Transverse colon (tissue), 4 donors: Measurements from ENCODE around the gene CYFIP2. TPM values are rescaled to one million over a fixed set of nuclear protein-coding genes. Genes with fewer than 3 reads are reported as not detected.
"Not testable (repeated sequence)": the region's sequence is repeated elsewhere in the genome, so short reads cannot be mapped to it uniquely, and the experiment has no call there.

Experiments used
- DNase-seq: peaks from one replicate; pipeline ENCODE4 v3.0.0-alpha.2; 2019
- H3K27ac ChIP-seq, 4 donors: fragments of 200-600 bp; sonication (generic); 2 replicates each; pipeline ENCODE4 v1.5.1; 2016 to 2018; ENCODE audit warnings: inconsistent platforms in 4 of 4
- H3K27me3 ChIP-seq: fragments of 200-600 bp; sonication (generic); 2 replicates; pipeline ENCODE4 v1.5.1; 2017; ENCODE audit warnings: inconsistent platforms
- H3K36me3 ChIP-seq, 4 donors: fragments of 200-600 bp; sonication (generic); 2 replicates each; pipeline ENCODE4 v1.5.1; 2017 to 2019; ENCODE audit warnings: inconsistent platforms in 4 of 4
- H3K4me1 ChIP-seq, 4 donors: fragments of 200-600 bp; sonication (generic); 2 replicates each; pipeline ENCODE4 v1.5.1; 2017 to 2020; ENCODE audit warnings: inconsistent platforms in 4 of 4
- H3K4me3 ChIP-seq, 4 donors: fragments of 200-600 bp; sonication (generic); 1 replicate in 1 of 4; 2 replicates in 3 of 4; pipeline versions ENCODE4 v1.5.1 to v1.6.1; 2017 to 2019; ENCODE audit warnings: inconsistent platforms in 4 of 4
- H3K9me3 ChIP-seq, 2 donors: fragments of 200-600 bp; sonication (generic); 2 replicates each; pipeline ENCODE4 v1.5.1; 2017 to 2019; ENCODE audit warnings: inconsistent platforms in 2 of 2
- CTCF ChIP-seq, 5 experiments: fragments of 200-600 bp in 3 of 5; fragments of 450-650 bp in 2 of 5; sonication (generic) in 3 of 5; IDR thresholded peaks; 1 replicate in 2 of 5; 2 replicates in 3 of 5; pipeline ENCODE4 v1.5.1; 2016 to 2017; ENCODE audit warnings: antibody characterized with exemption in 5 of 5, inconsistent platforms in 3 of 5, mild to moderate bottlenecking in 2 of 5, moderate library complexity in 1 of 5
- EP300 ChIP-seq: sonication (generic); formaldehyde crosslinking; IDR thresholded peaks from one replicate; pipeline ENCODE4 v1.6.1; 2017; ENCODE audit warnings: antibody characterized with exemption, low read depth
- POLR2A ChIP-seq: fragments of 450-650 bp; IDR thresholded peaks from one replicate; pipeline ENCODE4 v1.6.1; 2016; ENCODE audit warnings: antibody characterized with exemption, mild to moderate bottlenecking, moderate library complexity
- POLR2AphosphoS5 ChIP-seq, 3 donors: sonication (generic); formaldehyde crosslinking; IDR thresholded peaks; one replicate each; pipeline ENCODE4 v1.6.1; 2016; ENCODE audit warnings: antibody characterized with exemption in 3 of 3
- WGBS, 2 donors: methylation state at CpG; one replicate each; pipeline ENCODE4 v1.1.5; 2018; ENCODE audit warnings: low coverage in 1 of 2; 5-methylcytosine and 5-hydroxymethylcytosine counted together
- in situ Hi-C, 4 donors: fragments of 200-750 bp; cut with MboI; loops; one replicate each; pipeline versions ENCODE4 v1.15.0 to v1.15.1; 2017; ENCODE audit warnings: low sequenced_read_pairs in 3 of 4, low pct_ligation_motif_present in 1 of 4, low pct_unique_long_range_greater_than_20kb in 1 of 4
- intact Hi-C: fragments of 100-400 bp; cut with DNase I; formaldehyde crosslinking; loops from one replicate; pipeline ENCODE4 v1.15.1; 2023; ENCODE audit warnings: low total_unique reads
- total RNA-seq, 4 donors: library from RNA; depleted of rRNA; stranded (reverse); fragments of >200 nt; gene quantifications; one replicate each; pipeline ENCODE4 v1.1.0, GENCODE V29; 2016

The CYFIP2 gene
- total RNA-seq, 4 donors from 2014 or later: 34.0 to 134 (median 41.6) TPM

- Histone ChIP-seq H3K4me3 (no peak overlapping the region), H3K36me3 (no peaks in the 10 kb centered on the region), H3K4me1 (no peaks in the 10 kb centered on the region), H3K27me3 (no peaks in the 10 kb centered on the region), H3K9me3 (no peaks in the 10 kb centered on the region), H3K27ac (no peak overlapping the region)
- intact Hi-C loops: no loop called here
- no peak for DNase-seq
- no peak for TF ChIP-seq CTCF (IDR thresholded peaks at IDR 0.05)
- no peak for TF ChIP-seq POLR2AphosphoS5 (IDR thresholded peaks at IDR 0.05)
- no peak for TF ChIP-seq POLR2A
- no peak for TF ChIP-seq EP300
- in situ Hi-C loops: no loop called here
Observed at GRCh38 chr5:157415838-157416237, 149.9 kb downstream of the CYFIP2 start.

- H3K27ac ChIP-seq, in situ Hi-C loops, H3K27me3 ChIP-seq, H3K9me3 ChIP-seq, H3K4me3 ChIP-seq, H3K36me3 ChIP-seq, intact Hi-C loops, DNase-seq, H3K4me1 ChIP-seq: not testable (repeated sequence)
- no CpG with 5 or more reads among the region's 30 CpGs for WGBS, 2 donors
Observed at GRCh38 chr5:157419521-157419920, 153.6 kb downstream of the CYFIP2 start.

- WGBS, 2 donors: 92 to 97% methylated on average over 4 to 5 of the region's 5 CpGs
- H3K9me3 ChIP-seq, DNase-seq, H3K27me3 ChIP-seq, H3K4me3 ChIP-seq, H3K36me3 ChIP-seq, H3K27ac ChIP-seq, H3K4me1 ChIP-seq: not testable (repeated sequence)
- intact Hi-C loops: loop anchor here (10.0 kb wide), 1 partner anchor 285 kb away; no protein-coding TSS in a partner anchor
- in situ Hi-C loops: loop anchor here in 3 of 4 donors (5.0 to 25.0 kb wide), 3 partner anchors 282 to 307 kb away; partner anchors contain the start of genes LSM11 (in 1 of the 3) and THG1L (in 1 of the 3)
Observed at GRCh38 chr5:157429920-157430319, 164.0 kb downstream of the CYFIP2 start.

GRCh38 chr5:157431544-157432200 lies 165.7 kb downstream of the CYFIP2 start:
- 28 to 35% methylated on average over 4 of the region's 4 CpGs for WGBS, 2 donors
- Histone ChIP-seq H3K9me3 (no peaks in the 10 kb centered on the region), H3K36me3 (no peaks in the 10 kb centered on the region), H3K27me3 (no peaks in the 10 kb centered on the region), H3K27ac (no peak overlapping the region), H3K4me1 (peaks cover 0 to 9% (median 0%) of the 10 kb centered on the region in 4 donors), H3K4me3 (no peak overlapping the region)
- TF ChIP-seq CTCF (IDR thresholded peaks at IDR 0.05): peak; percentile 51 to 69 (median 52)
- no peak for TF ChIP-seq POLR2A
- intact Hi-C loops (loop anchor here (2.0 to 10.0 kb wide), 2 partner anchors 43 to 283 kb away; no protein-coding TSS in a partner anchor), in situ Hi-C loops (loop anchor here in 3 of 4 donors (5.0 to 25.0 kb wide), 3 partner anchors 281 to 306 kb away; partner anchors contain the start of genes LSM11 (in 1 of the 3) and THG1L (in 1 of the 3))
- DNase-seq: peak; percentile 23

GRCh38 chr5:157434096-157434495 lies 168.2 kb downstream of the CYFIP2 start:
- Histone ChIP-seq H3K4me1 (peaks cover 0 to 9% (median 0%) of the 10 kb centered on the region in 4 donors), H3K36me3 (no peaks in the 10 kb centered on the region), H3K4me3 (no peak overlapping the region), H3K9me3 (no peaks in the 10 kb centered on the region), H3K27ac (no peak overlapping the region), H3K27me3 (no peaks in the 10 kb centered on the region)
- TF ChIP-seq POLR2AphosphoS5 (IDR thresholded peaks at IDR 0.05) (no peak), CTCF (IDR thresholded peaks at IDR 0.05) (no peak), POLR2A (no peak), EP300 (no peak)
- no peak for DNase-seq
- intact Hi-C loops: loop anchor here (10.0 kb wide), 1 partner anchor 281 kb away; no protein-coding TSS in a partner anchor
- in situ Hi-C loops: loop anchor here in 3 of 4 donors (5.0 to 25.0 kb wide), 3 partner anchors 278 to 303 kb away; partner anchors contain the start of genes LSM11 (in 1 of the 3) and THG1L (in 1 of the 3)
- 91% methylated on average over 4 of the region's 4 CpGs; no CpG with 5 or more reads in 1 of the 2 donors for WGBS, 2 donors
